Chondrocyte (in vitro differentiated cells): ENCODE measurements around the gene SVOPL. TPM values are rescaled to one million over a fixed set of nuclear protein-coding genes. Genes with fewer than 3 reads are reported as not detected.

ENCODE experiments used
- DNase-seq: peaks from one replicate; pipeline ENCODE4 v3.0.0; 2021; ENCODE audit warnings: mixed read lengths, low spot score
- H3K27ac Mint-ChIP-seq: one replicate; pipeline ENCODE4 v1.8.0; 2021; ENCODE audit warnings: mild to moderate bottlenecking, moderate library complexity, mixed read lengths; ENCODE audit not compliant: unreplicated experiment
- H3K27me3 Mint-ChIP-seq: 2 replicates; pipeline ENCODE4 v1.8.0; 2021; ENCODE audit warnings: low read depth, mixed read lengths
- H3K36me3 Mint-ChIP-seq: 2 replicates; pipeline ENCODE4 v1.8.0; 2021; ENCODE audit warnings: low read depth, mixed read lengths
- H3K4me1 Mint-ChIP-seq: 2 replicates; pipeline ENCODE4 v1.8.0; 2021; ENCODE audit warnings: low read depth, mild to moderate bottlenecking, mixed read lengths
- H3K4me3 Mint-ChIP-seq: one replicate; pipeline ENCODE4 v1.8.0; 2021; ENCODE audit warnings: mild to moderate bottlenecking, moderate library complexity, mixed read lengths; ENCODE audit not compliant: unreplicated experiment
- H3K9me3 Mint-ChIP-seq: 2 replicates; pipeline ENCODE4 v1.8.0; 2021; ENCODE audit warnings: low read depth, mixed read lengths
- CTCF ChIP-seq: fragments of 200-600 bp; sonication (generic); IDR thresholded peaks from 2 replicates; pipeline ENCODE4 v1.5.0; 2021; ENCODE audit warnings: antibody characterized with exemption, mild to moderate bottlenecking, moderate library complexity
- total RNA-seq: library from RNA; stranded (reverse); gene quantifications from 3 replicates; pipeline ENCODE4 v1.2.1, GENCODE V29; 2021

The SVOPL gene
- total RNA-seq, 1 donor from 2014 or later: not detected

- TF ChIP-seq CTCF: no peak
- no peak overlapping the region for H3K4me3 Mint-ChIP-seq
- no peak overlapping the region for H3K27ac Mint-ChIP-seq
- DNase-seq: no peak
- peaks cover 41% of the 10 kb centered on the region for H3K4me1 Mint-ChIP-seq
- no peaks in the 10 kb centered on the region for H3K36me3 Mint-ChIP-seq
- H3K9me3 Mint-ChIP-seq: no peaks in the 10 kb centered on the region
- H3K27me3 Mint-ChIP-seq: no peaks in the 10 kb centered on the region
Measured at GRCh38 chr7:138661069-138661635, 40.0 kb downstream of the SVOPL start.

DNA sequence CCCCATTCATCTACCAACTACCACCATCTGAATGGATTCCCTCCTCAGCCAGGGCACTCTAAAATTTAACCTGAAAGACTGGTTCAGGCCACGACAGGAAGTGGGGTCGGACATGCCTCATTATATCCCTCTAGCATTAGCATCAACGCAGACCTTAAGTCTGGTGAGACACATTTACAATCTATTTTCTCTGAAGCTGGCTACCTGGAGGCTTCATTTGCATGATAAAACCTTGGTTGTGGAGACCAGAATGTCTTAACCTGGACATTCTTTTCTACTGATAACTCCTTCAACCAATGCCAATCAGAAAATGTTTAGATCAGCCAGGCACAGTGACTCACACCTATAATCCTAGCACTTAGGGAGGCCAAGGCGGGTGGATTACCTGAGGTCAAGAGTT, 42.3 kb downstream of the SVOPL start:
- Mint-ChIP-seq H3K4me1 (peaks cover 28% of the 10 kb centered on the region), H3K4me3 (no peak overlapping the region), H3K27me3 (no peaks in the 10 kb centered on the region), H3K27ac (no peak overlapping the region), H3K36me3 (no peaks in the 10 kb centered on the region), H3K9me3 (peaks cover 5% of the 10 kb centered on the region)
- no peak for TF ChIP-seq CTCF
- DNase-seq: no peak

DNA sequence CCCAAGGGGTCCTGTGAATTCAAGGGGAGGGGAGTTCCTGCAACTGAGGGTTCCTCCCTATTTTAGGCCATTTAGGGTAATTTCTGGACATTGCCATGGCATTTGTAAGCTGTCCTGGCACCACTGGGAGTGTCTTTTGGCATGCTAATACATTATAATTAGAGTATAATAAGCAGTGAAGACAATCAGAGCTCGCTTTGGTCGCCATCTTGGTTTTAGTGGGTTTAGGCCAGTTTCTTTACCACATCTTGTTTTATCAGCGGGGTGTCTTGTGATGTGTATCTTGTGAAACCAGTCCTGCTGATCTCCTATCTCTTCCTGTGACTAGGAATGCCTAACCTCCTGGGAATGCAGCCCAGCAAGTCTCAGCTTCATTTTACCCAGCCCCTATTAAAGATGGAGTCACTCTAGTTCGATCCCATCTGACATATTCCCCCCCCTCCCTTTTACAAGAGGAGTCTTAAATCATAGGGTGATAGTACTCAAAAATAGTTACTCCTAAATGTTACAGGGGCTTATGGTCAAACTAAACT, 43.2 kb downstream of the SVOPL start:
- no peaks in the 10 kb centered on the region for H3K36me3 Mint-ChIP-seq

DNA sequence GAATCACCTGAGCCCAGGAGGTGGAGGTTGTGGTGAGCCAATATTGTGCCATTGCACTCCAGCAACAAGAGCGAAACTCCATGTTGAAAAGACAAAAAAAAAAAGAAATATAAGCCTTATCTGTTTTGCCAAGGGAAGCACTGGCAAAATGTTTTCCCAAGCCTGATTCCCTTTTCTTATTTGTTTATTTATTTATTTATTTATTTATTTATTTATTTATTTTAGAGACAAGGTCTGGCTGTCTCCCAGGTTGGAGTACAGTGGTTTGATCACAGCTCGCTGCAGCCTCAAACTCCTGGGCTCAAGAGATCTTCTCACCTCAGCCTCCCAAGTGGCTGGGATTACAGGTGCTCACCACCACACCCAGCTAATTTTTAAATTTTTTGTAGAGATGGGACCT, 44.2 kb downstream of the SVOPL start:
- no peak for TF ChIP-seq CTCF

More for the DNA sequence above, 43.2 kb downstream of the SVOPL start:
- TF ChIP-seq CTCF: no peak
- Mint-ChIP-seq H3K4me1 (peaks cover 18% of the 10 kb centered on the region), H3K9me3 (peaks cover 8% of the 10 kb centered on the region), H3K4me3 (no peak overlapping the region), H3K27ac (no peak overlapping the region), H3K27me3 (no peaks in the 10 kb centered on the region)
- DNase-seq: no peak

GRCh38 chr7:138654616-138655015, 46.5 kb downstream of the SVOPL start:
- TF ChIP-seq CTCF: no peak
- peaks cover 2% of the 10 kb centered on the region for H3K27me3 Mint-ChIP-seq
- H3K4me3 Mint-ChIP-seq: no peak overlapping the region
- peaks cover 15% of the 10 kb centered on the region for H3K9me3 Mint-ChIP-seq
- no peaks in the 10 kb centered on the region for H3K36me3 Mint-ChIP-seq
- no peak for DNase-seq
- H3K4me1 Mint-ChIP-seq: no peaks in the 10 kb centered on the region
- H3K27ac Mint-ChIP-seq: no peak overlapping the region

More for the DNA sequence above, 44.2 kb downstream of the SVOPL start:
- DNase-seq: no peak
- Mint-ChIP-seq H3K4me3 (no peak overlapping the region), H3K27ac (no peak overlapping the region), H3K4me1 (peaks cover 12% of the 10 kb centered on the region), H3K9me3 (peaks cover 11% of the 10 kb centered on the region), H3K36me3 (no peaks in the 10 kb centered on the region), H3K27me3 (no peaks in the 10 kb centered on the region)
